H9 (cell line): ENCODE results near the gene SOX4. TPM values are rescaled to one million over a fixed set of nuclear protein-coding genes. Genes with fewer than 3 reads are reported as not detected.

Source experiments
- DNase-seq: peaks from one replicate; pipeline ENCODE4 v3.0.0-alpha.2; 2017
- H2AFZ ChIP-seq: one replicate; pipeline ENCODE4 v1.6.1; 2013; ENCODE audit warnings: mild to moderate bottlenecking, low read length, control low read depth, moderate library complexity
- H2AK5ac ChIP-seq: 2 replicates; pipeline ENCODE4 v1.6.1; 2013; ENCODE audit warnings: low read length, control low read depth, mixed read lengths; ENCODE audit not compliant: insufficient read length
- H2BK120ac ChIP-seq: one replicate; pipeline ENCODE4 v1.6.1; 2013; ENCODE audit warnings: low read depth, mild to moderate bottlenecking, low read length, control low read depth, inconsistent platforms; ENCODE audit not compliant: poor library complexity, severe bottlenecking
- H2BK12ac ChIP-seq: 2 replicates; pipeline ENCODE4 v1.6.1; 2013; ENCODE audit warnings: low read length, control low read depth, mixed read lengths, low read depth; ENCODE audit not compliant: insufficient read length
- H2BK15ac ChIP-seq: 2 replicates; pipeline ENCODE4 v1.6.1; 2013; ENCODE audit warnings: low read depth, low read length, control low read depth
- H2BK20ac ChIP-seq: one replicate; pipeline ENCODE4 v1.6.1; 2013; ENCODE audit warnings: low read depth, mild to moderate bottlenecking, low read length, control low read depth, inconsistent platforms; ENCODE audit not compliant: poor library complexity, severe bottlenecking
- H2BK5ac ChIP-seq: 2 replicates; pipeline ENCODE4 v1.6.1; 2013; ENCODE audit warnings: low read length, control low read depth, mixed read lengths; ENCODE audit not compliant: insufficient read length
- H3K14ac ChIP-seq: 2 replicates; pipeline ENCODE4 v1.6.1; 2013; ENCODE audit warnings: low read length, control low read depth; ENCODE audit not compliant: insufficient read depth
- H3K18ac ChIP-seq: 2 replicates; pipeline ENCODE4 v1.6.1; 2013; ENCODE audit warnings: low read depth, mild to moderate bottlenecking, mixed read lengths, low read length, control low read depth; ENCODE audit not compliant: insufficient read length
- H3K23ac ChIP-seq: 2 replicates; pipeline ENCODE4 v1.6.1; 2013; ENCODE audit warnings: low read length, control low read depth, mixed read lengths, low read depth; ENCODE audit not compliant: insufficient read length
- H3K23me2 ChIP-seq: 2 replicates; pipeline ENCODE4 v1.6.1; 2013; ENCODE audit warnings: low read depth, mild to moderate bottlenecking, mixed read lengths, low read length, control low read depth; ENCODE audit not compliant: insufficient read length, poor library complexity, severe bottlenecking
- H3K27ac ChIP-seq: 2 replicates; pipeline ENCODE4 v1.5.1; 2013; ENCODE audit warnings: low read length, control low read depth, mixed read lengths, low read depth; ENCODE audit not compliant: insufficient read length
- H3K27me3 ChIP-seq: 2 replicates; pipeline ENCODE4 v1.6.1; 2013; ENCODE audit warnings: low read length, control low read depth, inconsistent platforms; ENCODE audit not compliant: insufficient read depth
- H3K4ac ChIP-seq: 2 replicates; pipeline ENCODE4 v1.6.1; 2013; ENCODE audit warnings: low read depth, mild to moderate bottlenecking, control low read depth, inconsistent platforms, low read length, moderate library complexity
- H3K4me1 ChIP-seq: 2 replicates; pipeline ENCODE4 v1.6.1; 2013; ENCODE audit warnings: low read length, control low read depth, inconsistent platforms; ENCODE audit not compliant: insufficient read depth
- H3K4me2 ChIP-seq: 2 replicates; pipeline ENCODE4 v1.6.1; 2013; ENCODE audit warnings: low read length, control low read depth, mixed read lengths; ENCODE audit not compliant: insufficient read length, insufficient read depth
- H3K56ac ChIP-seq: 2 replicates; pipeline ENCODE4 v1.6.1; 2013; ENCODE audit warnings: low read depth, mild to moderate bottlenecking, mixed read lengths, low read length, control low read depth; ENCODE audit not compliant: insufficient read length
- H3K79me1 ChIP-seq: 2 replicates; pipeline ENCODE4 v1.6.1; 2013; ENCODE audit warnings: low read depth, mild to moderate bottlenecking, moderate library complexity, low read length, control low read depth, inconsistent platforms; ENCODE audit not compliant: insufficient read depth, poor library complexity, severe bottlenecking
- H3K79me2 ChIP-seq: 2 replicates; pipeline ENCODE4 v1.6.1; 2013; ENCODE audit warnings: low read length, control low read depth, inconsistent platforms; ENCODE audit not compliant: insufficient read depth
- H3K9ac ChIP-seq: 2 replicates; pipeline ENCODE4 v1.6.1; 2013; ENCODE audit warnings: low read length, control low read depth, mixed read lengths; ENCODE audit not compliant: insufficient read length; ENCODE audit errors: extremely low read depth
- H3K9me3 ChIP-seq: one replicate; pipeline ENCODE4 v1.6.1; 2013; ENCODE audit warnings: low read depth, low read length, inconsistent platforms; ENCODE audit not compliant: control insufficient read depth
- H3T11ph ChIP-seq: one replicate; pipeline ENCODE4 v1.6.1; 2013; ENCODE audit warnings: mild to moderate bottlenecking, low read length, control low read depth, inconsistent platforms
- H4K20me1 ChIP-seq: one replicate; pipeline ENCODE4 v1.6.1; 2013; ENCODE audit not compliant: control insufficient read depth, insufficient read length, insufficient read depth
- H4K5ac ChIP-seq: 2 replicates; pipeline ENCODE4 v1.6.1; 2013; ENCODE audit warnings: low read depth, mild to moderate bottlenecking, mixed read lengths, low read length, control low read depth; ENCODE audit not compliant: insufficient read length
- H4K8ac ChIP-seq: replicated peaks from 2 replicates; pipeline ENCODE4 v1.6.1; 2013; ENCODE audit warnings: low read length, control low read depth, mixed read lengths, low read depth; ENCODE audit not compliant: insufficient read length
- H4K91ac ChIP-seq: 2 replicates; pipeline ENCODE4 v1.6.1; 2013; ENCODE audit warnings: low read depth, mild to moderate bottlenecking, moderate library complexity, mixed read lengths, low read length, control low read depth; ENCODE audit not compliant: insufficient read length
- H3K27ac Mint-ChIP-seq, 3 experiments: 2 replicates in 2 of 3; 3 replicates in 1 of 3; pipeline ENCODE4 v1.8.0; 2020 to 2021; ENCODE audit warnings: mixed read lengths in 3 of 3, mild to moderate bottlenecking in 1 of 3, moderate library complexity in 1 of 3
- H3K27me3 Mint-ChIP-seq: 2 replicates; pipeline ENCODE4 v1.8.0; 2021; ENCODE audit warnings: low read depth, mild to moderate bottlenecking, moderate library complexity, mixed read lengths
- H3K36me3 Mint-ChIP-seq, 3 experiments: 2 replicates in 2 of 3; 3 replicates in 1 of 3; pipeline ENCODE4 v1.8.0; 2020 to 2021; ENCODE audit warnings: low read depth in 3 of 3, mixed read lengths in 3 of 3; ENCODE audit not compliant: insufficient read depth in 1 of 3
- H3K4me1 Mint-ChIP-seq, 2 experiments: 2 replicates each; pipeline ENCODE4 v1.8.0; 2020; ENCODE audit warnings: mixed read lengths in 2 of 2
- H3K4me3 Mint-ChIP-seq, 2 experiments: 2 replicates in 1 of 2; 3 replicates in 1 of 2; pipeline ENCODE4 v1.8.0; 2020 to 2021; ENCODE audit warnings: mild to moderate bottlenecking in 2 of 2, mixed read lengths in 2 of 2, moderate library complexity in 1 of 2
- H3K9me3 Mint-ChIP-seq, 2 experiments: 2 replicates in 1 of 2; 3 replicates in 1 of 2; pipeline ENCODE4 v1.8.0; 2020; ENCODE audit warnings: mild to moderate bottlenecking in 2 of 2, mixed read lengths in 2 of 2, moderate library complexity in 1 of 2
- WGBS: extraction: QIAGEN DNeasy Blood & Tissue Kit; methylation state at CpG from one replicate; pipeline ENCODE4 v1.1.7; 2013; ENCODE audit warnings: missing lambda C conversion rate, low lambda C conversion rate, mixed read lengths; ENCODE audit not compliant: insufficient read length; ENCODE audit errors: extremely low coverage; 5-methylcytosine and 5-hydroxymethylcytosine counted together
- total RNA-seq: library from RNA; stranded (reverse); gene quantifications from 2 replicates; pipeline ENCODE4 v1.2.1, GENCODE V29; 2021
- TF ChIP-seq, protein P1 (sequence below): fragments of 200-600 bp; sonication (generic); conservative IDR thresholded peaks from 3 replicates; pipeline ENCODE4 v1.8.0; 2021; ENCODE audit warnings: antibody characterized with exemption, mild to moderate bottlenecking

SOX4 gene
- total RNA-seq, 1 experiment from 2014 or later, result 108 TPM

DNA sequence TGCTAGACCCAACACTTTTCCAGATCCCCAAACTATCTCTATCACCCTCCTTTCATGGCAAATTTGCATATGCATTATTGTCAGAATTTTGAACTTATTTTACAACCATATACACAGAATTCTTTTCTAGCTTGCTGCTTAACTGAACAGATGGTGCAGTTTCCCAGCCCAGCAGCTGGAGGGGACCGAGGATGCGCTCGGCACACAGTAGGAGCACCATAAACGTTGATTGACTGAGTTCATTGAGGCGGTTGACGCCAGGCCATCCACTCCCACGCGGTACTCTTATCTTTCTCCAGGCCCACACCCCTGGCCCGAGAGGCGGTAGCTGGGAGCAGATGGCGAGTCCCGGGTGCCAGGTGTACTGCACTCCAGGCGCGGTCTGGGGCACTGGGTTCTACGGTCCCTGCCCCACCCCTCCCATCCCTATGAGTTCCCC, 6.8 kb upstream of the SOX4 start:
- H3T11ph ChIP-seq, result no peak overlapping the region
- no peak overlapping the region for H2AK5ac ChIP-seq
- H3K4me1 Mint-ChIP-seq, result peaks cover 15 to 18% of the 10 kb centered on the region in 2 experiments
- no peak overlapping the region for H2BK20ac ChIP-seq
- H4K20me1 ChIP-seq, result no peaks in the 10 kb centered on the region
- no peaks in the 10 kb centered on the region for H3K9me3 ChIP-seq
- TF ChIP-seq, protein P1, sequence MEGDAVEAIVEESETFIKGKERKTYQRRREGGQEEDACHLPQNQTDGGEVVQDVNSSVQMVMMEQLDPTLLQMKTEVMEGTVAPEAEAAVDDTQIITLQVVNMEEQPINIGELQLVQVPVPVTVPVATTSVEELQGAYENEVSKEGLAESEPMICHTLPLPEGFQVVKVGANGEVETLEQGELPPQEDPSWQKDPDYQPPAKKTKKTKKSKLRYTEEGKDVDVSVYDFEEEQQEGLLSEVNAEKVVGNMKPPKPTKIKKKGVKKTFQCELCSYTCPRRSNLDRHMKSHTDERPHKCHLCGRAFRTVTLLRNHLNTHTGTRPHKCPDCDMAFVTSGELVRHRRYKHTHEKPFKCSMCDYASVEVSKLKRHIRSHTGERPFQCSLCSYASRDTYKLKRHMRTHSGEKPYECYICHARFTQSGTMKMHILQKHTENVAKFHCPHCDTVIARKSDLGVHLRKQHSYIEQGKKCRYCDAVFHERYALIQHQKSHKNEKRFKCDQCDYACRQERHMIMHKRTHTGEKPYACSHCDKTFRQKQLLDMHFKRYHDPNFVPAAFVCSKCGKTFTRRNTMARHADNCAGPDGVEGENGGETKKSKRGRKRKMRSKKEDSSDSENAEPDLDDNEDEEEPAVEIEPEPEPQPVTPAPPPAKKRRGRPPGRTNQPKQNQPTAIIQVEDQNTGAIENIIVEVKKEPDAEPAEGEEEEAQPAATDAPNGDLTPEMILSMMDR, result no peak
- peaks cover 28% of the 10 kb centered on the region for H3K23me2 ChIP-seq
- H3K27me3 ChIP-seq, result no peaks in the 10 kb centered on the region; the same call in 1 of the 2 replicates
- no peak overlapping the region for H3K18ac ChIP-seq
- no peak overlapping the region for H3K9ac ChIP-seq
- no peak overlapping the region; the same call in 1 of the 2 replicates for H3K14ac ChIP-seq
- peak overlapping the region; percentile 89 for H3K4me2 ChIP-seq
- no peak overlapping the region for H2AFZ ChIP-seq
- H3K9me3 Mint-ChIP-seq, result peaks cover 14 to 16% of the 10 kb centered on the region in 2 experiments
- no peak overlapping the region for H4K5ac ChIP-seq
- H2BK120ac ChIP-seq, result no peak overlapping the region
- no peak overlapping the region for H4K8ac ChIP-seq
- H3K56ac ChIP-seq, result no peak overlapping the region
- H2BK12ac ChIP-seq, result no peak overlapping the region
- no peaks in the 10 kb centered on the region for H3K79me2 ChIP-seq
- no peak overlapping the region for H3K4ac ChIP-seq
- H3K4me1 ChIP-seq, result no peaks in the 10 kb centered on the region
- H4K91ac ChIP-seq, result no peak overlapping the region
- H3K27ac ChIP-seq, result no peak overlapping the region
- H3K79me1 ChIP-seq, result no peaks in the 10 kb centered on the region
- H3K4me3 Mint-ChIP-seq, result peak overlapping the region; percentile 89 to 97
- peaks cover 16% of the 10 kb centered on the region for H3K27me3 Mint-ChIP-seq
- H3K23ac ChIP-seq, result no peak overlapping the region
- WGBS, result no CpG with 5 or more reads among the region's 15 CpGs
- no peak for DNase-seq
- H2BK5ac ChIP-seq, result no peak overlapping the region
- peaks cover 2 to 9% (median 3%) of the 10 kb centered on the region in 3 experiments; a peak in 5 of 7 replicates for H3K36me3 Mint-ChIP-seq
- H3K27ac Mint-ChIP-seq, result no peak overlapping the region
- no peak overlapping the region for H2BK15ac ChIP-seq
